ENCODE results near the gene PTMA. TPM values are rescaled to one million over a fixed set of nuclear protein-coding genes. Genes with fewer than 3 reads are reported as not detected.

The PTMA gene
- total RNA-seq, 2 donors from 2014 or later: 532 to 757 TPM

GRCh38 chr2:231680992-231681852 lies 27.1 kb upstream of the PTMA start:
- TF ChIP-seq CTCF (IDR thresholded peaks at IDR 0.05) (no peak), POLR2A (IDR thresholded peaks at IDR 0.05) (peak; percentile 61 to 72 (median 71))
- DNase-seq (peak; percentile 82 to 91 (median 88)), ATAC-seq (peak; percentile 91)
- peak overlapping the region; percentile 90 to 96 (median 94) for H3K27ac ChIP-seq
- no peaks in the 10 kb centered on the region for H3K9me3 ChIP-seq
- H3K4me1 ChIP-seq: peaks cover 17% of the 10 kb centered on the region
- intact Hi-C loops (cut with DNase I): no loop called here
- WGBS, 2 donors: 8 to 59% methylated on average over 8 to 68 of the region's 79 CpGs
- no peaks in the 10 kb centered on the region for H3K27me3 ChIP-seq
- no peaks in the 10 kb centered on the region for H3K36me3 ChIP-seq (replicated peaks in 1 of 2; ENCODE audit: insufficient read depth in 1 of 2, low read depth in 2 of 2)
- H3K4me3 ChIP-seq: peak overlapping the region in 1 of 2 donors; percentile 8

- TF ChIP-seq CTCF (IDR thresholded peaks at IDR 0.05): no peak
- no peak for TF ChIP-seq POLR2A (IDR thresholded peaks at IDR 0.05)
These were observed 25.6 kb upstream of the PTMA start for GRCh38 chr2:231682603-231683291.

GRCh38 chr2:231683292-231684235 lies 24.8 kb upstream of the PTMA start:
- no peaks in the 10 kb centered on the region for H3K9me3 ChIP-seq
- TF ChIP-seq CTCF (IDR thresholded peaks at IDR 0.05) (no peak), POLR2A (IDR thresholded peaks at IDR 0.05) (no peak)
- ATAC-seq (no peak), DNase-seq (no peak)
- no peak overlapping the region for H3K4me3 ChIP-seq
- WGBS, 2 donors: 92 to 93% methylated on average over 3 to 8 of the region's 8 CpGs
- no peaks in the 10 kb centered on the region for H3K27me3 ChIP-seq
- intact Hi-C loops (cut with DNase I): no loop called here
- H3K4me1 ChIP-seq: peaks cover 20% of the 10 kb centered on the region
- no peaks in the 10 kb centered on the region for H3K36me3 ChIP-seq (replicated peaks in 1 of 2; ENCODE audit: insufficient read depth in 1 of 2, low read depth in 2 of 2)
- H3K27ac ChIP-seq: no peak overlapping the region

More at GRCh38 chr2:231682603-231683291, 25.6 kb upstream of the PTMA start:
- 86 to 91% methylated on average over 5 to 10 of the region's 11 CpGs for WGBS, 2 donors
- Histone ChIP-seq H3K4me1 (peaks cover 20% of the 10 kb centered on the region), H3K9me3 (no peaks in the 10 kb centered on the region), H3K27me3 (no peaks in the 10 kb centered on the region), H3K27ac (no peak overlapping the region), H3K4me3 (no peak overlapping the region), H3K36me3 (replicated peaks in 1 of 2; ENCODE audit: insufficient read depth in 1 of 2, low read depth in 2 of 2) (no peaks in the 10 kb centered on the region)
- DNase-seq (no peak), ATAC-seq (no peak)
- intact Hi-C loops (cut with DNase I): no loop called here

GRCh38 chr2:231684314-231685223 lies 23.8 kb upstream of the PTMA start:
- H3K9me3 ChIP-seq: no peaks in the 10 kb centered on the region
- H3K4me1 ChIP-seq: peaks cover 26% of the 10 kb centered on the region
- ATAC-seq (no peak), DNase-seq (peak; percentile 35 to 70 (median 66))
- TF ChIP-seq POLR2A (IDR thresholded peaks at IDR 0.05): no peak
- no peak for TF ChIP-seq CTCF (IDR thresholded peaks at IDR 0.05)
- H3K36me3 ChIP-seq (replicated peaks in 1 of 2; ENCODE audit: insufficient read depth in 1 of 2, low read depth in 2 of 2): no peaks in the 10 kb centered on the region
- H3K27me3 ChIP-seq: no peaks in the 10 kb centered on the region
- no peak overlapping the region for H3K4me3 ChIP-seq
- H3K27ac ChIP-seq: no peak overlapping the region
- intact Hi-C loops (cut with DNase I): no loop called here
- 55 to 71% methylated on average over 13 to 20 of the region's 22 CpGs for WGBS, 2 donors

Data from body of pancreas (tissue), 4 donors.